Measurements from ENCODE around the gene ZNRF3. TPM values are rescaled to one million over a fixed set of nuclear protein-coding genes. Genes with fewer than 3 reads are reported as not detected.

ZNRF3 gene
- total RNA-seq, 4 donors from 2014 or later: 1.7 to 8.1 (median 4.8) TPM

DNA sequence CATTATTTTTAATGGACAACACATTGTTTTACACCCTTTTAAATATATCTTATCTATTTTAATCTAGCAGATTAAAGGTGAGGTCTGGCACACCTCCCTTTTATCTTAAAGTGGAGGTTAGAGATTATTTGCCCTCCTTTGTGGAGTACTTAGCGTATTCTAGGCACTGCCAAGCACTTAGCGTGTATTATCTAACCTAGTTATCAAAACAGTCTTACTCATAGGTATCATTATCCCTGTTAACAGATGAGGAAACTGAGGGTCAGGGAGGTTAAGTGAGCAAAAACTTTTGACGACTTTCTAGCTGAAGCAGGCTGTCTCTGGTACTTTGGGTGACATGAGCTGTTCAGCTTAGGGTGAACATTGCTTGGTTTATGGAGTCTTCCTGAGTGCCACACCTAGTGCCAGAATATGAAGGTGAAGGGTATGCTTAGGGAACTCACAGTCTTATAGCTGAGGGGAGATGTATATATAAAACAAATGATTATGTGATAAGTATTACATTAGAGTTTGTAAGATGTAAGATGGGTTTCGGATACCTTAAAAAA lies 55.0 kb downstream of the ZNRF3 start:
- TF ChIP-seq, protein P1, sequence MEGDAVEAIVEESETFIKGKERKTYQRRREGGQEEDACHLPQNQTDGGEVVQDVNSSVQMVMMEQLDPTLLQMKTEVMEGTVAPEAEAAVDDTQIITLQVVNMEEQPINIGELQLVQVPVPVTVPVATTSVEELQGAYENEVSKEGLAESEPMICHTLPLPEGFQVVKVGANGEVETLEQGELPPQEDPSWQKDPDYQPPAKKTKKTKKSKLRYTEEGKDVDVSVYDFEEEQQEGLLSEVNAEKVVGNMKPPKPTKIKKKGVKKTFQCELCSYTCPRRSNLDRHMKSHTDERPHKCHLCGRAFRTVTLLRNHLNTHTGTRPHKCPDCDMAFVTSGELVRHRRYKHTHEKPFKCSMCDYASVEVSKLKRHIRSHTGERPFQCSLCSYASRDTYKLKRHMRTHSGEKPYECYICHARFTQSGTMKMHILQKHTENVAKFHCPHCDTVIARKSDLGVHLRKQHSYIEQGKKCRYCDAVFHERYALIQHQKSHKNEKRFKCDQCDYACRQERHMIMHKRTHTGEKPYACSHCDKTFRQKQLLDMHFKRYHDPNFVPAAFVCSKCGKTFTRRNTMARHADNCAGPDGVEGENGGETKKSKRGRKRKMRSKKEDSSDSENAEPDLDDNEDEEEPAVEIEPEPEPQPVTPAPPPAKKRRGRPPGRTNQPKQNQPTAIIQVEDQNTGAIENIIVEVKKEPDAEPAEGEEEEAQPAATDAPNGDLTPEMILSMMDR (IDR thresholded peaks at IDR 0.05; ENCODE audit: low read depth): no peak

DNA sequence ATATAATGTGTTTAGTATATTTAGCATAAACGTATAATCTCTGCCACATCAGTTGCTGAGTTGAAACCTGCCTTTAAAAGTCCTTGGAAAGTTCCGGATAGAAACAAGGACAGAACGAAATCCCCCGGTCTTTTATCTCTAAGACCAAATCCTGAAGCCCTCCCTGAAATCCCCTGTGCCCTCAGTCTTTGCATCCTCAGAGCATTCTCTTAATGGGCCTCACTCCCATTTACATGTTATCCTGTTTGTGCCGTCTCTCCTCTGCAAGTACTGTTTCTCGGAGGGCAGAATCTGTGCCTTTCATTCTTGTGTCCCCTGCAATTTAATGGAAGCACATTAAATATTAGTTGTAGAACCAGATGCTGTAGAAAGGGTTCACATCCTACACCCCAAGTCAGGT lies 56.0 kb downstream of the ZNRF3 start:
- TF ChIP-seq, protein P1 (IDR thresholded peaks at IDR 0.05; ENCODE audit: low read depth): no peak

DNA sequence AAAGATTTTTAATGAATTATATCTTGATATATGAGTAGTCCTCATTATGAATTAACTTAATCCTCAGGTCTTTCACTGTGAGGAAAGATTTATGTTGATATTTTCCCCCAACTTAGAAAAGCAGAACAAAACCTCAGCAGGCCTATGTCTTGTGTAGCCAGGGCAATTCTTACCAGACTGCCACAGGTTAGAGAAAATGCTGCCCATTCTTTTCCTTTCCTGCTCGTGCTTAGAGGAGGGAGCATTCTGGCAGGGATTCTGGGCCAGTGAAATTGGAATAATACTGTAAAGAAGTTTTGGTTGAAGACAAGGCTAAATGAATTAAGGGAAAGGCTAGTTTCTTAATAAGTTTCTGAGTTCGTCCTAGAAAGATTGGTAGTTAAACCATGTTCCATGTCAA lies 56.6 kb downstream of the ZNRF3 start:
- TF ChIP-seq, protein P1 (IDR thresholded peaks at IDR 0.05; ENCODE audit: low read depth): no peak

DNA sequence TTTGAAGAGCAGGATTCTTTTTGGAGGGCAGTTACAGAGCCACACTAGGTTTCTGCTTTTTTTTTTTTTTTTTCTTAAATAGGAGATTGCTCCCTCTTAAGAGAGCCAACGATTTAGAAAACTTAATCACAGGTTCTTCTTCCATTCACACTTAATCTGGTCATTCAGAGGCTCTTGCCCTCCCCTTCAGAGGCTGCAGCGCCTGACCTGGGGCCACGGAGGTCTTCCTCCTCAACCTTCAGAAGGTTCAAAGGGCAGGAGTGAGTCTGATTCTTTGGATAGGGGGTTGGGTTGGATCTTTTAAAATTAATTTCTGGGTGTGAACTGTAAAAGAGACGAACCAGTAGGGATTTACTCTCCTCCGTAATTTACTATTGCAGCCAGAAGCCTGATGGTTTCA lies 57.1 kb downstream of the ZNRF3 start:
- TF ChIP-seq, protein P1 (IDR thresholded peaks at IDR 0.05; ENCODE audit: low read depth): no peak

DNA sequence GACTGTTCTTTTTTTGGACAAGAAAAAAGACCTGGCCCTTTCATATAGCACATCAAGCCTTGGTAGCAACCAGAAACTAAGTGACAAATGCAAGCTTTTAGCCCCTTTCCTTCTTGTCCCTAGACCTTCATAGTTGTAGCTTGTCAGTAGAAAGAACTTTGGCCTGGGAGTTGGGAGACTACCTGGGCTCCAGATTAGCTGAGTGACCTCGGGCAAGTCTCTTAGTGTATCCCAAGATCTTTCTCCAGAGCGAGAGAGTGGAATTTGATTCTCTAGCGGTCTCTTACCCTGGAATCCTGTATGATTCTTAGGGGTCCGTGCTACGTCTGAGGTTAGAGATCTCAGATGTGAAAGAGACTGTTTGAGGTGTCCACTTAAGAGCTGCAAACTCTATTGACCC lies 59.0 kb downstream of the ZNRF3 start:
- TF ChIP-seq, protein P1 (IDR thresholded peaks at IDR 0.05; ENCODE audit: low read depth): no peak

DNA sequence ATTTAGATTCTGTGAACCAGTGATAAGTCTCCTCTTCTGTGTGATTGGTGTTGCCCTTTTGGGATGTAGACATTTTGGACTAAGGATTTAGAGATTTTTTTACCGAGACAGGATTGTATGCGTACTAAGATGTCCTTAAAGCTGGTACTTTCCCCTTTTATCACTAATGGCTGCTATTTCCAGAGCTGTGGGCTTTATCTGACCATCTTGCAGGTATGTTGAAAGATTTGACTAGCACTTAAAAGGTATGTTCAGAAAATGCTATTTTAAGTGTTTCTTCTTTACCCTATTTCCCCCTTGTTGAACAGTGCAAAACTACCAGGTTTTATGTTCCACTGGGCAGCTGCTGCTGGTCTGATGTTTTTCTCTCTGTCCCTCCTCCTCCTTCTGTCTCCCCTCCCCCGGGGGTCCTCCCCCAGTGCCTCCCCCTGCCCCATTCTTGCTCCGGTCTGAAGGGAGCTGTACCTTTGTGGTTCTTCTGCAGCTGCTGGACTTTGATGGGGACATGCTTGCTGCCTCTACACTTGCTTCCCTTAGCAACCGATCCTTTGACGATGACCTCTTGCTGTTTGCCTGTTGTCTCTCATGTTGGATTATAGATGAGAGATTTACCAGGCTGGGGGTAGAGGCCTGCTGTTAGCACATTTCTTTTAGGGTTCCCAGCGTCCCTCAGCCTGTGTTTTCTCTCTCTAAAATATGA lies 59.6 kb downstream of the ZNRF3 start:
- TF ChIP-seq, protein P1 (IDR thresholded peaks at IDR 0.05; ENCODE audit: low read depth): no peak

DNA sequence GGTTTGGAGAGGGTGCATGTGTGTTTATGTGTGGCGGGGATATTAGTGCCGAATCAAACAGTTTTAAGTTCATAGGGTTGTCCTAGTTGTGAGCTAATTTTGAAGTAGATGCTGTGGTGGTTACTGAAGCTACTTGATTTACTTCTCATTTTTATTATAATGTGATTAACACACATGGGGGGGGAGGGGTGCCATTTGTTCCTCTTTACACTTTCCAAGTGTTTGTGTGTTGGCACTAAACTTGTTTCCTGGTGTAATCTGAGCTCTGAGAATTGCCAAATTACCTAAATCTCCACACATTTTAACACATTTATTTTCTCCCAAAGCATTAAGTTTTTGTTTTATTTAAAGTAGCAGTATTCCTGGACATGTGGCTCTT lies 60.1 kb downstream of the ZNRF3 start:
- TF ChIP-seq, protein P1 (IDR thresholded peaks at IDR 0.05; ENCODE audit: low read depth): no peak
